NT2/D1 (cell line): ENCODE measurements around the gene NME7.

Experiments used
- SUZ12 ChIP-seq: IDR thresholded peaks from 2 replicates; pipeline ENCODE4 v1.6.1; 2011; ENCODE audit not compliant: insufficient read length, insufficient read depth; ENCODE audit errors: extremely low read depth
- YY1 ChIP-seq: IDR thresholded peaks from 2 replicates; pipeline ENCODE4 v1.6.1; 2011; ENCODE audit not compliant: insufficient read length, insufficient read depth
- ZNF274 ChIP-seq: IDR thresholded peaks from 2 replicates; pipeline ENCODE4 v1.6.1; 2011; ENCODE audit warnings: mild to moderate bottlenecking, low read depth, low read length

DNA sequence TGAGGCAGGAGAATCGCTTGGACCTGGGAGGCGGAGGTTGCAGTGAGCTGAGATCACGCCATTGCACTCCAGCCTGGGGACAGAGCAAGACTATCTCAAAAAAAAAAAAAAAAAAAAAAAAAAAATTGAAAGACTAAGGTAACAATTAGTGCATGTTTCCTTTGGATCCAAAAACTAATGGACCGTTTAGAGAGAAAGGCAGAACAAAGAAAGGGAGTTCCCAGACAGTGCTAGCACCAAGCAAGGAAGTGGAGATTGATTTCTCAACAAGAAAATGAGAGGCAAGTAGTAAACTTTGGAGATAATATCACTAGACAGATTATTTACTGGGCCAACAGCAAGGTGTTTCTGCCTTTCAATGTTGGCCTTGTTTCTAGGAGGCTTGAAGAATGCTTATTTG lies 236.9 kb downstream of the NME7 start:
- no peak for TF ChIP-seq ZNF274
- TF ChIP-seq SUZ12 = no peak
- no peak for TF ChIP-seq YY1
